GM10266 (cell line): ENCODE results near the gene RNF144A.

ENCODE experiments used
- DNase-seq: peaks from one replicate; pipeline ENCODE4 v3.0.0; 2012; ENCODE audit errors: extremely low spot score
- CTCF ChIP-seq: IDR thresholded peaks from 2 replicates; pipeline ENCODE4 v1.5.1; 2012; ENCODE audit warnings: mild to moderate bottlenecking, low read depth; ENCODE audit not compliant: control insufficient read depth, insufficient read depth; ENCODE audit errors: missing control alignments

The RNF144A gene

GRCh38 chr2:6966446-6966940 is 49.3 kb downstream of the RNF144A start:
- TF ChIP-seq CTCF = no peak
- no peak for DNase-seq

GRCh38 chr2:6967301-6967700 is 50.1 kb downstream of the RNF144A start:
- no peak for DNase-seq
- no peak for TF ChIP-seq CTCF

- DNase-seq = no peak
These were observed 51.3 kb downstream of the RNF144A start for GRCh38 chr2:6968319-6969100.

GRCh38 chr2:6970551-6970950 is 53.3 kb downstream of the RNF144A start:
- no peak for DNase-seq
- no peak for TF ChIP-seq CTCF

More at GRCh38 chr2:6968319-6969100, 51.3 kb downstream of the RNF144A start:
- TF ChIP-seq CTCF = peak; percentile 11

- TF ChIP-seq CTCF = no peak
- DNase-seq = no peak
These were observed 53.8 kb downstream of the RNF144A start for GRCh38 chr2:6970976-6971480.

GRCh38 chr2:6971502-6971901 is 54.3 kb downstream of the RNF144A start:
- no peak for DNase-seq
- TF ChIP-seq CTCF = no peak

GRCh38 chr2:6972067-6972710 is 55.0 kb downstream of the RNF144A start:
- DNase-seq = no peak
- TF ChIP-seq CTCF = no peak
